Measurements from ENCODE around the gene KRT73.

Gene KRT73

GRCh38 chr12:52641468-52641867 is 23.1 kb upstream of the KRT73 start:
- DNase-seq (ENCODE audit: low read depth), result no peak
- no peak for TF ChIP-seq CTCF (IDR thresholded peaks at IDR 0.05; ENCODE audit: control insufficient read depth, extremely low read depth, insufficient read depth)
- H3K4me3 ChIP-seq (ENCODE audit: low read depth, low read length), result no peak overlapping the region

- H3K4me3 ChIP-seq (ENCODE audit: low read depth, low read length), result no peak overlapping the region
- no peak for DNase-seq (ENCODE audit: low read depth)
- TF ChIP-seq CTCF (IDR thresholded peaks at IDR 0.05; ENCODE audit: control insufficient read depth, extremely low read depth, insufficient read depth), result no peak
Observed at GRCh38 chr12:52637299-52637698, 18.9 kb upstream of the KRT73 start.

GRCh38 chr12:52636592-52637258 is 18.4 kb upstream of the KRT73 start:
- TF ChIP-seq CTCF (IDR thresholded peaks at IDR 0.05; ENCODE audit: control insufficient read depth, extremely low read depth, insufficient read depth), result no peak
- H3K4me3 ChIP-seq (ENCODE audit: low read depth, low read length), result no peak overlapping the region
- no peak for DNase-seq (ENCODE audit: low read depth)

- no peak for TF ChIP-seq CTCF (IDR thresholded peaks at IDR 0.05; ENCODE audit: control insufficient read depth, extremely low read depth, insufficient read depth)
- DNase-seq (ENCODE audit: low read depth), result no peak
Observed at GRCh38 chr12:52636189-52636588, 17.8 kb upstream of the KRT73 start.

GRCh38 chr12:52634266-52635056 is 16.1 kb upstream of the KRT73 start:
- no peak overlapping the region for H3K4me3 ChIP-seq (ENCODE audit: low read depth, low read length)
- peak; percentile 96 for DNase-seq (ENCODE audit: low read depth)
- no peak for TF ChIP-seq CTCF (IDR thresholded peaks at IDR 0.05; ENCODE audit: control insufficient read depth, extremely low read depth, insufficient read depth)

More at GRCh38 chr12:52636189-52636588, 17.8 kb upstream of the KRT73 start:
- no peak overlapping the region for H3K4me3 ChIP-seq (ENCODE audit: low read depth, low read length)

GRCh38 chr12:52633383-52633782 is 15.0 kb upstream of the KRT73 start:
- no peak overlapping the region for H3K4me3 ChIP-seq (ENCODE audit: low read depth, low read length)
- DNase-seq (ENCODE audit: low read depth), result no peak
- no peak for TF ChIP-seq CTCF (IDR thresholded peaks at IDR 0.05; ENCODE audit: control insufficient read depth, extremely low read depth, insufficient read depth)
